ENCODE results near the gene DNAJC18.

The DNAJC18 gene

GRCh38 chr5:139392678-139393496 is 46.4 kb downstream of the DNAJC18 start:
- Histone ChIP-seq H3K27ac (no peak overlapping the region), H3K27me3 (ENCODE audit: control insufficient read depth, insufficient read depth, low read length) (no peaks in the 10 kb centered on the region), H3K4me2 (ENCODE audit: low read length) (peak overlapping the region; percentile 26), H3K9me3 (ENCODE audit: control insufficient read depth, low read length) (no peaks in the 10 kb centered on the region), H3K4me3 (ENCODE audit: low read depth, low read length) (no peak overlapping the region), H2AFZ (no peak overlapping the region), H3K9ac (no peak overlapping the region), H3K4me1 (no peaks in the 10 kb centered on the region), H3K79me2 (no peaks in the 10 kb centered on the region), H3K36me3 (ENCODE audit: control insufficient read depth, insufficient read depth, low read length) (no peaks in the 10 kb centered on the region)
- TF ChIP-seq CTCF (IDR thresholded peaks at IDR 0.05), result no peak

GRCh38 chr5:139392324-139392677 is 47.0 kb downstream of the DNAJC18 start:
- Histone ChIP-seq H3K4me1 (no peaks in the 10 kb centered on the region), H3K36me3 (ENCODE audit: control insufficient read depth, insufficient read depth, low read length) (no peaks in the 10 kb centered on the region), H2AFZ (no peak overlapping the region), H3K4me3 (ENCODE audit: low read depth, low read length) (no peak overlapping the region), H3K4me2 (ENCODE audit: low read length) (no peak overlapping the region), H3K9ac (no peak overlapping the region), H3K27ac (no peak overlapping the region), H3K9me3 (ENCODE audit: control insufficient read depth, low read length) (no peaks in the 10 kb centered on the region), H3K27me3 (ENCODE audit: control insufficient read depth, insufficient read depth, low read length) (no peaks in the 10 kb centered on the region), H3K79me2 (no peaks in the 10 kb centered on the region)
- no peak for TF ChIP-seq CTCF (IDR thresholded peaks at IDR 0.05)

GRCh38 chr5:139391570-139392323 is 47.6 kb downstream of the DNAJC18 start:
- no peak overlapping the region for H2AFZ ChIP-seq
- H3K4me1 ChIP-seq, result no peaks in the 10 kb centered on the region
- no peak overlapping the region for H3K27ac ChIP-seq
- H3K79me2 ChIP-seq, result no peaks in the 10 kb centered on the region
- H3K4me2 ChIP-seq (ENCODE audit: low read length), result no peak overlapping the region
- no peak for TF ChIP-seq CTCF (IDR thresholded peaks at IDR 0.05)
- H3K27me3 ChIP-seq (ENCODE audit: control insufficient read depth, insufficient read depth, low read length), result no peaks in the 10 kb centered on the region
- no peaks in the 10 kb centered on the region for H3K9me3 ChIP-seq (ENCODE audit: control insufficient read depth, low read length)
- H3K4me3 ChIP-seq (ENCODE audit: low read depth, low read length), result no peak overlapping the region
- no peak overlapping the region for H3K9ac ChIP-seq
- no peaks in the 10 kb centered on the region for H3K36me3 ChIP-seq (ENCODE audit: control insufficient read depth, insufficient read depth, low read length)

- TF ChIP-seq CTCF (IDR thresholded peaks at IDR 0.05), result no peak
- no peak overlapping the region for H2AFZ ChIP-seq
- H3K4me2 ChIP-seq (ENCODE audit: low read length), result no peak overlapping the region
- H3K27me3 ChIP-seq (ENCODE audit: control insufficient read depth, insufficient read depth, low read length), result no peaks in the 10 kb centered on the region
- H3K27ac ChIP-seq, result no peak overlapping the region
- H3K4me3 ChIP-seq (ENCODE audit: low read depth, low read length), result no peak overlapping the region
- no peaks in the 10 kb centered on the region for H3K9me3 ChIP-seq (ENCODE audit: control insufficient read depth, low read length)
- H3K79me2 ChIP-seq, result no peaks in the 10 kb centered on the region
- peaks cover 2% of the 10 kb centered on the region for H3K4me1 ChIP-seq
- no peak overlapping the region for H3K9ac ChIP-seq
- H3K36me3 ChIP-seq (ENCODE audit: control insufficient read depth, insufficient read depth, low read length), result no peaks in the 10 kb centered on the region
Measured at GRCh38 chr5:139390639-139391569, 48.4 kb downstream of the DNAJC18 start.

Measured in parathyroid adenoma (tissue), 2 donors.